Activated CD4-positive, alpha-beta T cell treated with anti-CD3 and anti-CD28 coated beads for 4 hours (primary cell): ENCODE results near the gene SSBP3.

Experiments used
- DNase-seq, 2 donors: peaks; one replicate each; pipeline ENCODE4 v3.0.0-alpha.2; 2020

SSBP3 gene

GRCh38 chr1:54260810-54261209 is 145.4 kb downstream of the SSBP3 start:
- DNase-seq: no peak

DNA sequence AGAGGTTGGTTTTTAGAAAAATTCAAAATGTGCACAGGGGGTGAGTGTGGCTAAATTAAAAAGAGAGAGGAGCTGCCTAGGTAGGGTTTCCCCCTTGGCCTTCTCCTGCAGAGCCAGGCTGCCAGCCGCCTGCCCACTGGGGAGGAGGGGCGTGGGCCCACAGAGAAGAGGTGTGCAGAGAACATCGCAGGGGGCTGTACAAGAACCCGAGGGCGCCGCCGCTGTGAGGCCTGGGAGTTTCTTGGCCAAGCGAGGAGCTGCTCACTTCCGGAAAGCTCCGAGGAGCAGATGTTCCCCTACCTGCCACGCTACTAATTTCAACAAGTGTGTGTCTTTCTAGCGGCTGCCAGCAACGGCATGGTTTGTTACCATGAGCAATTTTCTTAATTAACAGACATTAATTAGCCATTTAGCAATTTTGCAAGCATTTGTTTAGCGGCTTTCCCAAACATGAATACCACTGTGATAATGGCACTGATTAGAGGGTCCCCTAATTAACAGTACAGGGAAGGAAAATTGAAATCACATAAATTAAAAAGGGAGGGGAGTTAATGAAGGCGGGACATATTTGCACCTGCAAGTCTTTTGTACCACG is 146.6 kb downstream of the SSBP3 start:
- no peak for DNase-seq

DNA sequence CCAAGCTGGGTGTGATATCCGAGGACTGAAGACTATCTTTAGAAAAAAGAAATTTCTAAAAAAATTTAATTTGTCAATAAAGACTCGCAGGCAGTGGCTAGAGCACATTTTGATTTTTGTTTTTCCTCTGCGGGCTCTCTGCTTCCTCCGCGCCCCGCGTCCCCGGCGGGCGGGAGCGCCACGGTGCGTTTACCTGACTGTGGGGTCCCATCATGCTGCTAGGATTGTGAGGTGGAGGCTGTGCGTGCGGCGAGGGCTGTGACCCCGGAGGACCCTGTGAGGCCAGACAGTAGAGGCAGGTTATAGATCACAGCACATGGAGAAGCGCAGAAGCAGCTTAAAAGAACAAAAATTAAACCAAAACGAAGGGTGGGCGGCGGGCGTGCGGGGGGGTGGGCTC is 148.3 kb downstream of the SSBP3 start:
- no peak for DNase-seq

- DNase-seq: no peak
Measured at GRCh38 chr1:54257346-54257620, 148.9 kb downstream of the SSBP3 start.

- DNase-seq: no peak
Measured at GRCh38 chr1:54256522-54257345, 149.5 kb downstream of the SSBP3 start.

GRCh38 chr1:54255026-54255702 is 151.0 kb downstream of the SSBP3 start:
- no peak for DNase-seq

GRCh38 chr1:54254055-54254454 is 152.1 kb downstream of the SSBP3 start:
- no peak for DNase-seq

- no peak for DNase-seq
Measured at GRCh38 chr1:54253480-54253879, 152.7 kb downstream of the SSBP3 start.

DNA sequence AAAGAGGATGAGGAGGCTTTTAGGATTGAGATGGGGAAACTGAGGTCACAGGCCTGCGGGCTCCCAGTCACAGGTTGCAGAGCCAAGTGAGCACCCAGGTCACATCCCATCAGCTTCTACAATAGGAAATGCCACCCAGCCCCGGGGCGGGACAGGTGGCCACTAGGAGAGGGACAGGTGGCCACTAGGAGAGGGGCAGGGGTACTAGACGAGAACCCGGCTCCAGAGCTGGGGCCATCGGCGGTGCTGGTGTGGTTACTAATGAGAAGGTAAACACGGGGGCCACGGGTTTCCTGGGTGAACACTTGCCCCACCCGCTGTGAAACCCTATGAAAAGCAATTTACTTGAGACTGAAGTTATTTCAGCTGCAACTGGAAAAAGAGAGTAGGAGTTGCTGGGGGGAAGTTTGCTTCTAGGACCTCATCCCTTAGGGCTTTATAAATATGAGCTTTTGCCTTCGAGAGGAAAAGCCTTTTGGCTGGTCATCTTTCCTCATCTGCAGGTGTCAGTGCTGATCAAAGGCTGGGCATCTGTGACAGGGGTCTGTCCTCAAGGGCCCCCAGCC is 153.7 kb downstream of the SSBP3 start:
- no peak for DNase-seq

- DNase-seq: no peak
Measured at GRCh38 chr1:54250670-54251069, 155.5 kb downstream of the SSBP3 start.

DNA sequence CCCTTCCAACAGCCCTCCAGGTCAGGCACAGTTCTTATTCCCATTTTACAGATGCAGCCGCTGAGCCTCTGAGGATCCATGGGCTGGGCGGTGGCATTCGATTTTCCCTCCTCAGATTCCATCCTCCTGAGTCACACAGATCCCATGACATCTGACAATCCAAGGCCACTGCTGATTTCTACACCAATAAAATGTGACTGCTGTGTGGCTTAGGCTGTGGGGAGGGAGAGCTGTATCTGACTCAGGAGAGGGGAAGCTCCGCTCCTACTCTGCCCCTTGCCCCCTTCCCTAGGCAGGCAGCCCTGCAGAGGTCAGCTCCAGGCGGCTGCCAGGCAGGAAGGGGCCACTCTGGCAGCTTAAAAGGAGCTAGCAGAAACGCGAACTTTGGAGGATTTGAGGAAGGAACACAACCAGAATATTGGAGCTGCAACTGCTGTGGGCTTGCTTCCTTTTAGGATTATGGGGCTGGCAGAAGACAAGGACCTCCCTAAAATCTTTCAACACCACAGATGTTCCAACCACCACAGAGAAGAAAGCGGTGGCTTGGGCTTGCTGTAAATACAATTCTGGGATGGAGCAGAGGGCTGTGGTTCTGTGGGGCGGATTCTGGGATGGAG is 156.3 kb downstream of the SSBP3 start:
- no peak for DNase-seq

DNA sequence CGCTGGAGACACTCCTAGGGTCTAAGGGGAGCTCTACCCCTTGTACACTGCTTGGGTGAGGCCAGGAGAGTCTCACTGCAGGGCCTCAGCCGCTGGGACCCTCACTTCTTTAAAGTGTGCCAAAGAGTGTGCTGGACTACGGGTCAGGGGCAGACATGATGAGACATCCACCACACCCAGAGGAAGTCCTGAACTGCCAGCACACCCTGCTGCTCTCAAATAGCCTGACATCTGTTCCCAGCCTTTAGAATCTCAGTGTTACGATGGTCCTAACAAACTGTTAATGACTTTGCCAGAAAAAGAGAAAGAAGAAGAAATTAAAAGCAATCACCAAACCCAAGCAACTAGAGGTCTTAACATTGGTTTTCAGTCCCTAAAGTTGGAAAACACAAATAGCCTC is 157.2 kb downstream of the SSBP3 start:
- no peak for DNase-seq

DNA sequence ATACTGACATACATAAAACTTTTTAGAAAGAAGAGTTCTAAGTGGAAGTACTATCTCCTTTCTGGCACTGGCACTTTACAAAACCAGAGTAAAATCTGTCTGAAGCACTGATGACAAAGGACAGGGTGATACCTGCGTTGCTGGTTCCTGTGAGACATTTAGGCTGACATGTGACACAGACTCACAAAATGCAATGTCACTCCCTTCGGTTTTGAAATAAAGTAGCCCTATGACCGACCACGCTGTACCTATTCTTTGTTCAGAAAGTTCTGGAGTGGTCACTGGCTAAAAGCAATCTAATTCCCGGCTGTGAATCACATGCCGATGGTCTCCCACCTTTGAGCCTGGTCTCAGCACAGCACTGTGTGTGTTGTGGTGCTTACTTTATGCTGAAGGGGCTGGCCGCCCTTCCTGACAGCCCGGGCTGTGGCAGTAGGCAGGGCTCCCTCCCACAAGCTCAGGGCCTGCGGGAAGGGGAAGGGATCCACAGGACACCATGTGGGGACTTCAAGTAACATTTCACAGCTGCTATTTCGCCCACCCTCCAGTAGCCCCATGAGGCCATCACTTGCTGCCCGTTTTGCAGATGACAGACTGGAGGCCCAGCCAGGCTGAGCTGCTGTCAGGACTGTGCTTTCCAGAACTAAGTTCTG is 158.2 kb downstream of the SSBP3 start:
- DNase-seq: no peak

DNA sequence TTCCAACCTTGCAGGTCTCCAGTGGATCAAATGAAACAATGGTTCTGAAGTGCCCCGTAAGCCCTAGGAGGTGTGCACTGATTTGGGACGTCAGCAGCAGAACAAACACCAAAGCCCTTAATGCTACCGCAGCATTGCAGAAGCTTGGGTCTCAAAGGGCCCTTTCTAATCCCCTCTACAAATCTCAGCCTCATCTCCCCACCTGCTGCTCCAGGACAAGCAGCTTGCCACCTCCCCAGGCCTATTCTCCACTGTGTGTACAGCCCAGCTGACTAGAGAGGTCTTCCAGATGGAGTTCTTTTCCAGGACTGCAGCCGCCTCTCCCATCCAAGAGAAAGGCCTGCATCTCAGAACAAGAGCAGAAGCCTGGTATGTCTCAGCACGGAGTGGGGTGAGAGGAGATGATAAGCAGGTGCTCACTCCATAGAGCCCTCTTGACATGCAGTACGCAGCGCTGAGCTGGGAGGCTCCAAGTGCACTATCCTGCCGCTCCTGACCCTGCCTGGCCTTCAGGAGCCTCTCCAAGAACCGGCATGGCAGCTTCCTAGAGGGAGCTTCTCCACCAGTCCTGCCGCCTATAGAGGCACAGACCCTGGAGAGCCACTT is 160.0 kb downstream of the SSBP3 start:
- DNase-seq: no peak

GRCh38 chr1:54245501-54245900 is 160.7 kb downstream of the SSBP3 start:
- DNase-seq: no peak

- DNase-seq: no peak
Measured at GRCh38 chr1:54244655-54245054, 161.5 kb downstream of the SSBP3 start.

DNA sequence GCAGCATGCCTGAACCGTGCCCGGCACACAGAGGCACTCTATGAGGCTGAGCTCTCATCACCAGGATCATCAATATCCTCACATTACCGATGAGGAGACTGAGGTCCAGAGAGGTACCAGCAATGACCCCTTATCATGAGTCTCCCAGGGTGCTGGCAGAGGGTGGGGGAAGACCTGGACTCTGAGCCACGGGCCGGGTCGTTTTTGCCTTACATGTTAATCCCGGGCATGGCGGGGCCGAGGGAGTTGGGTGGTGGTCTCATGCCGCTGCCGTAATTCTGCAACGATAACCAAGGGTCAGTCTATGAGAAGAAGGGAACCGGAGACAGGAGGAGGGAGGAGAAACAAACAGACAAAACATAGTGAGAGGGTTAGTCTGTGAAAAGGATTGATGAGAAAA is 163.2 kb downstream of the SSBP3 start:
- no peak for DNase-seq

GRCh38 chr1:54241364-54241763 is 164.8 kb downstream of the SSBP3 start:
- no peak for DNase-seq

DNA sequence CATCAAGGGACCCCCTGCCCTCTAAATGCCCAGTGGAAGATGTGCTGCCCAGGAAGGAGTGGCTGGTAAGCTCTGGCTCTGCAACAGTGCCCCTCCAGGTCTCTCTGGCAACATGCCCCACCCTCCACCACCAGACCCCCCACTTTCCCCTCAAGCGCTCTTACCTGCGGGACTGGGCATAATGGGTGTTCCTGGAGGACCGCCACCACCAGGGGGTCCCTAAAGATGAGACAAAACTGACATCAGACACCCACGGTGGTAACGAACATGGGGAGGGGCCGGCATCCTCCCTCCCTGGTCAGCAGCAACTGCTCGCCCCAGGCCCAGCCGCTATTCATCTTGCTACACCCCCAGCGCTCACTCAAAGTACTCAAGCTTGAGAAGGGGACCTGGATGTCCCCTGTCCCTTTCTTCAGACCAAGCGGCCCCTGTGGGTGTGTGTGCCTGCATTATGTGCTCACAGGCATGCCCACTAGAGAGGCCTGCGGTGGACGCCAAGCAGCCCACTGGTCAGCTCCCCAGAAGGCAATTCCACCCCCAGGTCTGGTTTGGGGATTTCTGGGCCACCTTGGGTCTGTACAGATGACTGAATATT is 165.4 kb downstream of the SSBP3 start:
- no peak for DNase-seq

GRCh38 chr1:54239631-54240031 is 166.6 kb downstream of the SSBP3 start:
- DNase-seq: no peak

GRCh38 chr1:54239035-54239383 is 167.2 kb downstream of the SSBP3 start:
- DNase-seq: no peak

- no peak for DNase-seq
Measured at GRCh38 chr1:54238353-54239034, 167.7 kb downstream of the SSBP3 start.
